Epidermal melanocyte (primary cell): Measurements from ENCODE around the gene ATF6.
A peak's percentile ranks its signal among the peaks of the same experiment; 100 is the strongest.
"Not testable (repeated sequence)": the region's sequence is repeated elsewhere in the genome, so short reads cannot be mapped to it uniquely, and the experiment has no call there.

ENCODE experiments used
- DNase-seq: peaks from one replicate; pipeline ENCODE4 v3.0.0; 2011; ENCODE audit warnings: low spot score; ENCODE audit not compliant: insufficient read length

ATF6 gene

DNA sequence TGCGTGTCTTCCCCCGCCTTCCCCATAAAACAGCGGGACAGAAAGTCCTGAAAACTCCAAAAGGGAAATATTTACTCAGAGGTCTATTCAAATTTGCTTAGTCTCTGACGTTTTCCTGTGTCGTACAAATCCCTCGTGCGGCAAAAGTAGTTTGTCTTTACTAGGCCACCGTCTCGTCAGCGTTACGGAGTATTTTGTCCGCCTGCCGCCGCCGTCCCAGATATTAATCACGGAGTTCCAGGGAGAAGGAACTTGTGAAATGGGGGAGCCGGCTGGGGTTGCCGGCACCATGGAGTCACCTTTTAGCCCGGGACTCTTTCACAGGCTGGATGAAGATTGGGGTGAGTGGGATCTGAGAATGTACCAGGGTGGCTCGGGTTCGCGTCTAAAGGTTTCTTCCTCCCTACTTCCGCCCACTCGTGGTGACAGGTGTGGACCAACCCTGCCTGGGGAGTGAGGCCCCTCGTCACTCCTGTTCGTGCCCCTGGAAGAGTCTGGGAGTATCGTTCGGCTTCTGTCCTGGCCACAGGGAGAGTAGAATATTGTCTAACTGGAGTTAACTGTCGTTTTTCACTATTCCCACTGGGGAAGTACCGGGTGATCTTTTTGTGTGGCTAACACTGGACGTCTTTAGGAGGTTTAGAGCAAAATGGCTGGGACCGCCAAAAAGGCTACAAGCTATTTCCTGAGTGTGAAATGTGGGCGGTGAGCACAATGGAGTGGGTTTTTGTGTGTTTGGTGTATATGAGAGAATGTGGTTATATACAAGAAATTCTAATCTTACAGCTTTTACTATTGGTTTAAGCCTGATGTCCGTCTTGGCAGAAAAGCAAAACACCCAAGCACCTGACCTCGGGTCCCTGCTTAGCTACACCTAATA, at the start of gene ATF6:
ATF6 (plus strand) TSS at position 219 of the 880 bp plus-strand sequence; CDS start at position 260, 41 bp downstream.
- DNase-seq: peak; percentile 84

DNA sequence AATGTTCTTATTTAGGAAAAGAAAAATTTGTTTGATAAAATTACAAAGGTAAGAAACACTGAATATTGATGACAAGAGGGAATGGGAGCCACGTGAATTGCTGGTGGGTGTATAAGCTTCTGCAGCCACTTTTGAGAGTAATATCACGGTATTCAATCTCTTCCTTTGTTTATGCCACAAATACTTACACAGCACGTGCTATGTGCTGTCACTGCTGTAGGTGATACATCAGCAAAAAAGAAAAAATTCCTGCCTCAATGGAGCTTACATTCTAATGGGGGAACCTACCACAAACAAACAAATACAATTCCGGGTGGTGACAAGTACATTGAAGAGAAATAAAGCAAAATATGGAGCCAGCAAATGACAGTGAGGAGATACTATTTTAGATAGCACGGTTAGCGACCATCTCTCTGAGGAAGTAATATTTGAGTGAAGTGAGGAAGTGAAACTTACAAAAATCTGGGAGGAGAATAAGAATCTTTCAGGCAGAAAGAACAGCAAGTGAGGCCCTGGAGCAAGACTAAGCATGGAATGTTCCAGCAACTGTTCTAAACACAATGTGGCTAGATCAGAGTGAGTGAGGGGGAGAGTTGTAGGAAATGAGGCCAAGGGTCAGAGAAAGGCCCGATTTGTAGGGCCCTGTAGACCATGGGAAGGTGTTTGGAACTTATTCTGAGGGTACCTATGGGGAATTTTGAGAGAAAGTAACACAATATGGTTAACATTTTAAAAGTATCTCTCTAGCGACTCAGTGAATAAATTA, 47.4 kb upstream of the ATF6 start:
- DNase-seq: no peak

- no peak for DNase-seq
Observed at GRCh38 chr1:161719325-161719611, 46.9 kb upstream of the ATF6 start.

DNA sequence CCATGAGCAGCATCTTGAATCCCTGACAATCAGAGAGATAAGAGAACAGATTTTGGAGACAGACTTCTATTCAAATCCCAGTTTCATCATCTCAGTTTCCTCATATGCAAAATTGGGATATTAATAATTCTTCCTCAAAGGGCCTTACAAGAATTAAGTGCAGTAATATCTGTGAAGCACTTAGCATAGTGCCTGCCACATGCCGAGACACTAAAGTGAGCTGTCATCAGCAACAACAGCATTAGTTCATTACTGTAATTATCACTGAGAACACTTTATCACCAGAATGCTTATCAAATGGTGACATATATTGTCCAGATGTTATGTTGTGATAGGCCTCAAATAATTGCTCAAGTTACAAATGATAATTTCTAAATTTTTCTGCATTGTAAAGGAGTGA, 45.7 kb upstream of the ATF6 start:
- no peak for DNase-seq

DNA sequence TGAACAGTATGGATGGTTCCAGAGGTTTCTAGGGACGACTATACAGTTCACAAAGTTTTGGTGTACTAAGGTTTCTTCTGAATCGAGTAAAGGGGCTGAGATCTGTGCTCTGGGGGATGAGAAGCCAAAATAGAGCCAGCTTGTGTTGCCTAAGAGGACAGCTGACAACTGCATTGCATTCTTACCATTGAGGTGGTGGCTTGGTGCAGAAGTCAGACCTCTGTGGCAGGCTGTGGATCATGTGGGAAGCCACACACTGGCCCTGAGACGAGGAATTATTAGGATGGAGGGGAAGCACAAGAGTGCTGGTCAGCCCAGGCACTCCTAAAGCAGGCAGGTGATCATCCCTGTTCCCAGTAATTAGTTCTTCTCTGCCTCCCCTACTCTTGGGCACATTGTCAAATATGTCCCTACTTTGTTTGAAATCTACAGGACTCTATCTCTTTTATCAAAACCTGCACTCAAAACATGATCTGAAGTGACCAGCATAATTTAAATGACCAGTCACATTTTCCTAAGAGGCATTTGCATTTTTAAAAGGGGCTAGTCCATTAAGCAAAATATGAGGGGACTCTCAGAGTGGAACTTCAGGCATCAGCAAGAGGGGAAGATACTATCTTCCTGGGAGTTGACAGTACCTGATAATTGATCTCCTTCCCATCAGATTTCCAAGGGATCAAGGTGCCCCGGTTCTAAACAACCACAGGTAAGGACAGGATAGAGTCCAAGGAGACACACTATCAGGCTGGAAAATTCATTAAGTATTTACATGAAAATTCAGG, 45.0 kb upstream of the ATF6 start, which contains the start of gene FCRLB:
FCRLB (plus strand) TSS at position 589 of the 782 bp plus-strand sequence. CDS start 1,129 bp downstream, outside the sequence.
- no peak for DNase-seq

- DNase-seq: no peak
Observed at GRCh38 chr1:161721738-161722343, 44.3 kb upstream of the ATF6 start.

DNA sequence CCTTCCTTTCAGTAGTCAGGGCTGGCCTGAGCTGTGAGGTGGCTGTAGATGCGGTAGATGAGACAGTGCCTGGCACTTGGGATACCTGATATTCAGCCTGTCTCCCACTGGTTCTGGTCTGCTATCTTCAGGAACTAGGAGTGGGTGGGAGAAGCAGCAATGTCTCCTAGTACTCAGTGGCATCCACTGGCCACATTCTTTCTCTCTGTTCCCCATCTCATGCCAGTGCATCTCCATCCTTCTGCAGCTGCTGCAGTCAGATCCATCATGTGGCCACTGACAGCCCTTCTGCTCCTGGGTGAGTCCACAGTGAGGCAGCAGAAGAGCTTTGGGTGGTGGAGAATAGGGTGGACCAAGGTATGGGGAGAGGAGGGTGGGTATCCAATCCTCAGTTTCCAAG, 43.7 kb upstream of the ATF6 start:
- no peak for DNase-seq

DNA sequence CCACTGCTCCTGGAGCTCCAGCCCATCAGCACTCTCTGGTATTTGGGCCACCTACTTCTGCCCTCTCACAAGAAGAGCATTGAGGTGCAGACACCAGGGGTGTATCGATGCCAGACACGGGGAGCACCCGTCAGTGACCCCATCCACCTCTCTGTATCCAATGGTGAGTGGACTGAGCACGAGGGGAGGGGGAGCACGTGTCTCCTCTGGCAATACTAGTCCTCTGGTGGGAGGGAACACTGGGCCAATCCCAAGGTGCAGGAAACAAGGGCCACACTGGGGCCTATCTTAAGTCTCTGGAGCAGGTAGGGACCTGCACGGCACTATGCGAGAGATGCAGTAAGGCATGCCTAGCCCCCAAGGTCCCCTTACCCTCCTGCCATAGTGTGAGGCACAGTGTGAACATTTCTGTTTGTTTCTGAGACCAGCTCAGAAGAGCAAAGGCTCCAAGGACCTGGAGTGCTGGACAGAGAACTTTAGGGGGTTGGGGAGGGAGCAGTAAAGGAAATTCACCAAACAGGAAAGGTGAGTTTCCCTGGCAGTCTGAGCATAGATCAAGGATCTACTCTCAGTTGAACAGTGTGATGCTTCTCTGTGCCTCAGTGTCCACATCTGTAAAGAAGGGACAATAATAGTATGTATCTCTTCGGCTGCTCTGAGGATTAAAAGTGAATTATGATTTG, 42.5 kb upstream of the ATF6 start:
- DNase-seq: no peak

DNA sequence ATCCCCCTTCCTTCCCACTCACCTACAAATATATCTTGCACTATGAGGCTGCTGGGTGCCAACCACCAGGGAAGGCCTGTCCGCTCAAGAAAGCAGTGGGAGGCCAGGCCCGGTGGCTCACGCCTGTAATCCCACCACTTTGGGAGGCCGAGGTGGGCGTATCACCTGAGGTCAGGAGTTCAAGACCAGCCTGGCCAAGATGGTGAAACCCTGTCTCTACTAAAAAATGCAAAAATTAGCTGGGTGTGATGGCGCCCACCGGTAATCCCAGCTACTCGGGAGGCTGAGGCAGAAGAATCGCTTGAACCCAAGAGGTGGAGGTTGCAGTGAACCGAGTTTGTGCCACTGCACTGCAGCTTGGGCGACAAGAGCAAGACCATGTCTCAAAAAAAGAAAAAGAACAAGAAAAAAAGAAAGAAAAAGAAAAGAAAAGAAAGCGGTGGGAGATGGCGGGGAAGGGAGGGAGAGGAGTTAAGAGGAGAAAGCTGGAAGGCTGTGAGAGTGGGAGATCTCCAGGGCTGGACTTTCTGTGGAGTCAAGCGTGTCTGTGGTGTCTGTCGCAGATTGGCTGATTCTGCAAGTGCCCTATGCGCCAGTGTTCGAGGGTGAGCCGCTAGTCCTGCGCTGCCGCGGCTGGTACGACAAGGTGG, 40.7 kb upstream of the ATF6 start:
- not testable (repeated sequence) for DNase-seq

- no peak for DNase-seq
Observed at GRCh38 chr1:161725908-161726472, 40.1 kb upstream of the ATF6 start.

- DNase-seq: peak; percentile 42
Observed at GRCh38 chr1:161726473-161727255, 39.5 kb upstream of the ATF6 start.

DNA sequence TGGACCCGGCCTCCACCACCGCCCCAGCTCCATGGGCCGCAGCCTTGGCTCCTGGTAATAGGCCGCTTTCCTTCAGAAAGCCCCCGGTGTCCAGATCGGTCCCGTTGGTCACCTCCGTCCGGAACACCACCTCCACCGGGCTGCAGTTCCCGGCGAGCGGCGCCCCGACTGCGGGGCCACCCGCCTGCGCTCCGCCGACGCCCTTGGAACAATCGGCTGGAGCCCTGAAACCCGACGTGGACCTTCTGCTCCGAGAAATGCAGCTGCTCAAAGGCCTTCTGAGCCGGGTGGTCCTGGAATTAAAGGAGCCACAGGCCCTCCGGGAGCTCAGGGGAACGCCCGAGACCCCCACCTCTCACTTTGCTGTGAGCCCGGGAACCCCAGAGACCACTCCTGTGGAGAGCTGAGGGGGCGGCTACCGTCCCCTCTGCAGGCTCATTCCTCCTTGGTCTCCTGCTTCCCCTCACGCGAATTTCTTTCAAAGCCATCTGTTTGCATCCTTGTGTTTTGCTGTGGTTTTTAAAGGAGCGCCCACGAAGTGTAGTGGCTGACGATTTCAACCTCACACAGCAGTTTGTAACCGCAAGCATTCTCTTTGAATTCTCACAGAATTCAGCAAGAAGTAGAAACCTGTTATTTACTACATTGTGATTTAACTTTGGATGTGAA, 38.7 kb upstream of the ATF6 start:
- DNase-seq: no peak

DNA sequence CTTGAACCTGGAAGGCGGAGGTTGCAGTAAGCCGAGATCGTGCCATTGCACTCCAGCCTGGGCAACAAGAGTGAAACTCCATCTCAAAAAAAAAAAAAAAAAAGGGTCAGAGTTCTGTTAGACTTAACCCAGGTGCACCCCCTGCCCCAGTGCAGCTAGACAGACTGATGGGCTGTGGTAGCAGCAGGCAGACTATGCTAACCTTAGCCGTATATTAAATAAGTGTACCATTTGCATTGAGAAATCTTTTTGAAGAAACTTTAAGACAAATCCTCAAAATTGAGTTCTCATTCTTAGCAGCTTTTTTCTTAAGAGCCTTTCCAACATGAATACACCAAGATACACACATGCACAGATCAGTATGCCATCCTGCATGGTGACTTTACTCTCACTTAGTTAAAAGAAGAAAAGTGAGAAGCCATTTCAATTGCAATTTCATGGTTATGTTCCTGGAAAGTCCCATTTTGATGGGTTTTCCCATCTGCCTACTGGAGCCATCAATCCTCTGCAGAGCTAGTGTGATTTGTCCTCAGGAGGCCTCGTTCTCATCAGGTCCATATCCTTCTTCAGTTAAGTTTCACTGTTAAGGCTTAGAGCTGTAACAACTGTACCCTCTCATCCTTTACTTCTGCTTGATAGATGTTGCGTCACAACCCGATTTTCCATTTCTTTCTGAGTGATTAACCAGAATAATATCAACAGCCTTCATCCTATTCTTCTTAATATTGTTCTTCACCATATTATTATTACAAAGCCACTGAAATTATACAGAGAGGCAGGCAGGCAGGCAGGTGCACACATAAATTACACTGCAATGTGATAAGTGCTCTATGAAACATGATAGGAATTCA, 37.5 kb upstream of the ATF6 start:
- no peak for DNase-seq

DNA sequence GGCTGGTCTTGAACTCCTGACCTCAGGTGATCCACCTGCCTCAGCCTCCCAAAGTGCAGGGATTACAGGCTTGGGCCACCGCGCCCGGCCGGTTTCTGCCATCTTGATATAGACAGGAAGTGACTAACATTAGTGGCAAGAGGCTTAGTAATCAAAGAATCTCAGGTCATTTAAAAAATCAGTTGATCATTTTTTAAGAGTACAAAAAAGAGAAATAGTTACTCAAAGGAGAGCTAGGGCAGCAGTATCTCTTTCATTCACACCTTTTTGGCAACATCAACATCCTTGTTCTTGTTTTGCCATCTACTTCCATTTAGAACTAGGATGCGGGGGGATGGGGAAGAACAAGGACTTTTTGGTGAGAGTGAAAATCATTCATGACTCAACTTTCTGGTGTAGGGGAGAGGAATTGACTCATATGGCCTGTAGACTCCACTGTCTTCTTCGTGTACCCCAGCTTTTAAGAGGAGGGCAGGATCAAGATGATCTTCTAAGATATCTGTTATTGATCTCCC, 36.0 kb upstream of the ATF6 start:
- no peak for DNase-seq

GRCh38 chr1:161731241-161731640, 34.9 kb upstream of the ATF6 start:
- DNase-seq: no peak

- no peak for DNase-seq
Observed at GRCh38 chr1:161731981-161732718, 34.0 kb upstream of the ATF6 start.

GRCh38 chr1:161733526-161733925, 32.6 kb upstream of the ATF6 start:
- DNase-seq: no peak
